Spinal cord (tissue), 10 donors: ENCODE data around the gene MRFAP1. TPM values are rescaled to one million over a fixed set of nuclear protein-coding genes. Genes with fewer than 3 reads are reported as not detected.
"Not testable (repeated sequence)": the region's sequence is repeated elsewhere in the genome, so short reads cannot be mapped to it uniquely, and the experiment has no call there.

Experiments
- DNase-seq, 6 donors: peaks; one replicate each; pipeline versions ENCODE4 v3.0.0 to v3.0.0-alpha.2; 2013 to 2015; ENCODE audit warnings: low spot score in 6 of 6, low read depth in 4 of 6
- H3K27ac ChIP-seq: one replicate; pipeline ENCODE4 v1.5.1; 2013; ENCODE audit warnings: low read depth, low read length, control low read depth
- H3K27me3 ChIP-seq: one replicate; pipeline ENCODE4 v1.6.1; 2013; ENCODE audit warnings: low read length; ENCODE audit not compliant: control insufficient read depth, insufficient read depth
- H3K36me3 ChIP-seq: one replicate; pipeline ENCODE4 v1.6.1; 2013; ENCODE audit warnings: low read length; ENCODE audit not compliant: control insufficient read depth, insufficient read depth
- H3K4me1 ChIP-seq: one replicate; pipeline ENCODE4 v1.6.1; 2013; ENCODE audit warnings: low read length; ENCODE audit not compliant: control insufficient read depth, insufficient read depth
- H3K4me3 ChIP-seq: one replicate; pipeline ENCODE4 v1.5.1; 2013; ENCODE audit warnings: low read depth, low read length, control low read depth
- H3K9me3 ChIP-seq: one replicate; pipeline ENCODE4 v1.6.1; 2013; ENCODE audit warnings: low read length; ENCODE audit not compliant: control insufficient read depth, insufficient read depth
- WGBS: methylation state at CpG from one replicate; pipeline ENCODE4 v1.1.5; 2013; ENCODE audit warnings: missing lambda C conversion rate; ENCODE audit not compliant: insufficient coverage; 5-methylcytosine and 5-hydroxymethylcytosine counted together
- polyA plus RNA-seq, 2 donors: library from polyadenylated mRNA; unstranded; fragments of 120-200 nt; gene quantifications; one replicate each; pipeline ENCODE4 v1.2.1, GENCODE V29; 2013; ENCODE audit not compliant: insufficient read length in 2 of 2
- total RNA-seq, 2 donors: library from RNA; depleted of rRNA in 1 of 2; stranded (reverse); fragments of 120-200 nt in 1 of 2; fragments of >200 nt in 1 of 2; gene quantifications; one replicate each; pipeline versions ENCODE4 v1.2.3 to v1.2.4, GENCODE V29; 2013 to 2014
- donor health status: healthy.

Gene MRFAP1
- total and polyA plus RNA-seq, 4 donors = 103 to 616 (median 316) TPM

DNA sequence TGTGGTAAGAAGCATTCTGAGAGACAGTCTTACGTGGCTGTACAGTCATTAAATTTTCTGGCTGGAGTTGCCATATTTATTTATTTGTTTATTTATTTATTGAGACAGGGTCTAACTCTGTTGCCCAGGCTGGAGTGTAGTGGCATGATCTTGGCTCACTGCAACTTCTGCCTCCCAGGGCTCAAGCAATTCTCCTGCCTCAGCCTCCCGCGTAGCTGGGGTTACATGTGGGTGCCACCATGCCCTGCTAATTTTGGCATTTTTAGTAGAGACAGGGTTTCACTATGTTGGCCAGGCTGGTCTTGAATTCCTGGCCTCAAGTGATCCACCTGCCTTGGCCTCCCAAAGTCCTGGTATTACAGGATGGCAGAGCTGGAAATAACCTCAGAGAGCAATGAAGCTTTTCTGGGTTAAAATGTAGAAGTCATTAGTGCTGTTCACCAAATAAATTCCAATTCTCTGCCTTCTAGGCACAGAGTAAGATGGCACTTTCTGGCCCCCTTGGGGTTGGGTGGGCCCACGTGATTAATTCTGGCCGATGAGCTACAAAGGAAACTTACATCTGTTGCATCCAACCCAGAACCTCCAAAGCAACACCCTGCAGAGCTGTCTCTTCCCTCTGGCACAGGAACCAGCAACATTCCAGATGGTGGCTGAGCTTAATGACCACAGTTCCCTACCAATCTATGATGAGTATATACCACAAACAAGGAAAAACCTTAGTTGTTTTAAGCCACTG lies 4.5 kb downstream of the MRFAP1 start:
- no peak overlapping the region for H3K27ac ChIP-seq
- H3K4me1 ChIP-seq = peaks cover 11% of the 10 kb centered on the region
- no peaks in the 10 kb centered on the region for H3K9me3 ChIP-seq
- peaks cover 10% of the 10 kb centered on the region for H3K36me3 ChIP-seq
- no CpG with 5 or more reads among the region's 5 CpGs for WGBS
- H3K27me3 ChIP-seq = no peaks in the 10 kb centered on the region
- no peak overlapping the region for H3K4me3 ChIP-seq
- no peak for DNase-seq

DNA sequence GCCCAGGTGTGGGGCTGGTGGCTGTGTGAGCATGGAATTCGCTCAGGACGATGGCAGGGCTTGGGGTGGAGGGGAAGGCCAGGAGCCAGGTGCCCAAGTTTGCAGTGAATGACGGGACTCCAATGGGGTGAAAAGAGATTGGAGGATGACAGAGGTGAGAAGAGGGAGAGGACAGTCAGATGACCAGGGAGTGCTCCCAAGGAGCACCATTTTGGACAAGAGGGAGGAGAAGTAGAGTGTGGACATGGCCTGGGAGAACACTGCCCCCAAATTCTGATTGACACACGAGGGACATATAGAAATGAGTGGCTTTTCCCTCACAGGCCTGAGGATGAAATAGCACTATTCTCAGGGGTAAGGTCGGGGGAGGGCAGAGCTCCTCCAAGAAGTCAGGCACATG lies 6.7 kb downstream of the MRFAP1 start:
- Histone ChIP-seq H3K27me3 (no peaks in the 10 kb centered on the region), H3K4me3 (no peak overlapping the region), H3K4me1 (peaks cover 6% of the 10 kb centered on the region), H3K27ac (no peak overlapping the region), H3K9me3 (no peaks in the 10 kb centered on the region), H3K36me3 (peaks cover 10% of the 10 kb centered on the region)
- DNase-seq = no peak
- WGBS = 82% methylated on average over 5 of the region's 5 CpGs

DNA sequence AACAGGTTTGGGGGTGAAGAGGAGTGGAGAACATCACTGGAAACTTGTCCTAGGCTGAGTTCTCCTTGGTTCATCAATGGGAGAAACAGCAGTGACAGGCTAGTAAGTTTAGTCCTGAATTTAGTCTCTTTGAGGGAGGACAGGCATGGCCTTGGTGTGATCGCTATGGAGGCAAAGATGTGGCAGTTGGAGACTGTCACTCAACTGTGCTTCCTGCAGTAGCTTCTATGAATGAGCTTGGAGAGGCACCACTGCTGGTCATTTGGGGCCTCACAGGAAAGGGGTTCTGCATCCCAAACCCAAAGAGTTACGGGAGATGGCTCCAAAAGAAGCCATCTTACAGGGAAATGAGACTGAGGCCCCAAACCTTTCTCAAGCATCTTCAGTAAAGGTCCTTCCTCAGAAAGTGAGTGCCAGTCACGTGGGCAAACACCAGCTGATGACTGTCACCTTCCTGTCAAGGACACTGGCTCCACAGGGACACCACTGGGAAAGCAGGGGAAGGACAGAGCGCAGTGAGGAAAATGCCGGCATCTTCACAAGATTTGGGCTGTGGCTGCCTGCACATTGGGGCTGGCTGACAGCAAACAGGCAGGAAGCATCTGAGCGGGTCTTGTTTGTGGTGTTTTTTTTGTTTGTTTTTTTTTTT lies 7.2 kb downstream of the MRFAP1 start:
- DNase-seq = no peak
- H3K9me3 ChIP-seq = no peaks in the 10 kb centered on the region
- peaks cover 10% of the 10 kb centered on the region for H3K36me3 ChIP-seq
- no peaks in the 10 kb centered on the region for H3K27me3 ChIP-seq
- no peak overlapping the region for H3K4me3 ChIP-seq
- no peak overlapping the region for H3K27ac ChIP-seq
- H3K4me1 ChIP-seq = peaks cover 6% of the 10 kb centered on the region
- 65% methylated on average over 6 of the region's 6 CpGs for WGBS

DNA sequence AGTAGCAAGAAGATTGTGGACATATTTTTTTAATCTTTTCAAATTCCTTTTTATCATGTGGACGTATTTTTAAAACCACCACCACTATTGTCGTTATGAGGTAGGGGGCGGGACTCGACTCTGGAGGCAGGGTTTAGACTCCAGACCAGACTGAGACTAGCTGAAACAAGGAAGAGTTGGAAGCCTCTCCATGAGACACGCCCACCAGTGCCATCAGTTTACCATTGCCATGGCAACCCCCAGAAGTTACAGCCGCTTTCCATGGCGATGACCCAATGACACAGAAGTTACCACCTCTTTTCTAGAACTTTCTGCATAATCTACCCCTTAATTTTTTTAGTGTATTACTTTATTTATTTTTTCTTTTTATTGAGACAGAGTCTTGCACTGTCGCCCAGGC lies 8.7 kb downstream of the MRFAP1 start:
- Histone ChIP-seq H3K4me3 (no peak overlapping the region), H3K4me1 (no peaks in the 10 kb centered on the region), H3K36me3 (no peaks in the 10 kb centered on the region), H3K9me3 (no peaks in the 10 kb centered on the region), H3K27me3 (no peaks in the 10 kb centered on the region), H3K27ac (no peak overlapping the region)
- no peak for DNase-seq
- 91% methylated on average over 4 of the region's 8 CpGs for WGBS

DNA sequence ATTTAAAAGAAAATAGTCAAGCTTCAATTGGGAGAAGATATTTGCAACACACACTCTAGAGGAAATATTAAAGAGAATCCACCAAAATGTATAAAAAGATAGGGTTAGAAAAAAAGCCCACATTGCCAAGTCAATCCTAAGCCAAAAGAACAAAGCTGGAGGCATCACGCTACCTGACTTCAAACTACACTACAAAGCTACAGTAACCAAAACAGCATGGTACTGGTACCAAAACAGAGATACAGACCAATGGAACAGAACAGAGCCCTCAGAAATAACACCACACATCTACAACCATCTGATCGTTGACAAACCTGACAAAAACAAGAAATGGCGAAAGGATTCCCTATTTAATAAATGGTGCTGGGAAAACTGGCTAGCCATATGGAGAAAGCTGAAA lies 13.7 kb downstream of the MRFAP1 start:
- Histone ChIP-seq H3K4me1 (peaks cover 19% of the 10 kb centered on the region), H3K27me3 (peaks cover 14% of the 10 kb centered on the region)
- no CpG with 5 or more reads among the region's 3 CpGs for WGBS
- H3K4me3 ChIP-seq, DNase-seq, H3K9me3 ChIP-seq, H3K36me3 ChIP-seq, H3K27ac ChIP-seq: not testable (repeated sequence)

DNA sequence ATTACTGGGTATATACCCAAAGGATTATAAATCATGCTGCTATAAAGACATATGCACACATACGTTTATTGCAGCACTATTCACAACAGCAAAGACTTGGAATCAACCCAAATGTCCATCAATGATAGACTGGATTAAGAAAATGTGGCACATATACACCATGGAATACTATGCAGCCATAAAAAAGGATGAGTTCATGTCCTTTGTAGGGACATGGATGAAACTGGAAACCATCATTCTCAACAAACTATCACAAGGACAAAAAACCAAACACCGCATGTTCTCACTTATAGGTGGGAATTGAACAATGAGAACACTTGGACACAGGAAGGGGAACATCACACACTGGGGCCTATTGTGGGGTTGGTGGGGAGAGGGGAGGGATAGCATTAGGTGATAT lies 14.8 kb downstream of the MRFAP1 start:
- WGBS = no CpG with 5 or more reads among the region's 2 CpGs
- H3K9me3 ChIP-seq, H3K27ac ChIP-seq, H3K4me3 ChIP-seq, H3K36me3 ChIP-seq, DNase-seq: not testable (repeated sequence)
- Histone ChIP-seq H3K4me1 (peaks cover 22% of the 10 kb centered on the region), H3K27me3 (peaks cover 19% of the 10 kb centered on the region)

DNA sequence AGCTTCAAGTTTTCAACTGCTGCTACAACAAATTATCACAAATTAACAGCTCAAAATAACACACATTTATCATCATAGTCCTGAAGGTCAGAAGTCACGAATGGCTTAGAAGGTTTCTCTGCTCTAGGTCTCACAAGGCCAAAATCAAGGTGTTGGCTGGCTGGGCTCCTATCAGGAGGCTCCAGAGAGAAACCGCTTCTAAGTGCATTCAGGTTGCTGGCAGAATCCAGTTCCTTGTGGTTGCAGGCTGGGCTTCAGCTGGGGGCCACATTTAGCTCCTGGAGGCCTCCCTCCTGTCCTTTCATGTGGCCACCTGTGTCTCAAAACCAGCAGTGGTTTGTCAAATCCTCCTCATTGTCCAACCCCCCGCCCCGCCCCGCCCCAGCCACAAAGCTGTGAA lies 15.4 kb downstream of the MRFAP1 start:
- H3K27me3 ChIP-seq = peaks cover 23% of the 10 kb centered on the region
- peaks cover 22% of the 10 kb centered on the region for H3K4me1 ChIP-seq
- no peak overlapping the region for H3K4me3 ChIP-seq
- no peak overlapping the region for H3K27ac ChIP-seq
- 91% methylated on average over 5 of the region's 5 CpGs for WGBS
- no peaks in the 10 kb centered on the region for H3K9me3 ChIP-seq
- peaks cover 5% of the 10 kb centered on the region for H3K36me3 ChIP-seq
- DNase-seq = no peak

DNA sequence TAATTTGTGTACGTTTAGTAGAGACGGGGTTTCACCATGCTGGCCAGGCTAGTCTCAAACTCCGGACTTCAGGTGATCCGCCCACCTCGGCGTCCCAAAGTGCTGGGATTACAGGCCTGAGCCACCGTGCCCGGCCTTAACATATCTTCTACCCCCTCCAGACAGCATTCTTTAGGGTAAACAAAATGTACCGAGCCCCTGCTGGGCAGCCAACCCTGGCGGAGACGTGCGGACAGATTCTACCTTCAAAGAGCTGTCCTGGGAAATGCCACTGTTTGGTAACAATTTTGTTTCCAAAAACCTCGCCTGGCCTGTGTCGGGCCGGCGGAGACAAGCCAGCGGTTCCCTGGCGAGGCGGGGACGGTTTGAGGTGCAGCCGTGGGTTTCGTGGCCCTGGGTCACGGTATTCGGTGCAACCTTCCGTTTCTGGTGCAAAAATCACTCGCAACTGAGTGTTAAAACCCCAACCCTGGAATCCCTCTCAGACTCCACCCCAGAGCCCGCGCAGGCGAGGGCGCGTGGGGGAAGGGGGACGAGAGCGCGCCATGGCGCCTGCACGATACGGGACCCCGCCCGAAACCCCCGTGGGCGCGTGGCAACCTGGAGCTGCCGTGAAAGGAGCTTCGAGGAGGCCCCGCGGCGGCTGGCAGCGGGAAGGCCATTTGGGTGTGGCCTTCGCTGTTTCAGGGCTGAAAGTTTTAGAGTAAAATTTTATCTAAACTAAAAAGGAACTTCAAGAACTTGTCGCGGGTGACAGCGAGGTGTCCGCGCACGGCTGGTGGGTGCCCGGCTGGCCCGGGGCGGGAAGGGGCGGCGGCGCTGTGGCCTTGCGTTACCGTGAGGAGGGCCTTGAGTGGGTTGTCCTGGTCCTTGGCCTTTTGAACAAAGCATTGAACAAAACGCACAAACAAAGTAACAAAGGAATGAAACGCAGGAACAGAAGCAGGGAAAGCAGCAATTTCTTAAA lies 17.0 kb downstream of the MRFAP1 start:
- no peak overlapping the region for H3K4me3 ChIP-seq
- peaks cover 30% of the 10 kb centered on the region for H3K27me3 ChIP-seq
- no peak overlapping the region for H3K27ac ChIP-seq
- no peak for DNase-seq
- H3K9me3 ChIP-seq = no peaks in the 10 kb centered on the region
- H3K36me3 ChIP-seq = peaks cover 5% of the 10 kb centered on the region
- 45% methylated on average over 55 of the region's 65 CpGs for WGBS
- peaks cover 22% of the 10 kb centered on the region for H3K4me1 ChIP-seq

DNA sequence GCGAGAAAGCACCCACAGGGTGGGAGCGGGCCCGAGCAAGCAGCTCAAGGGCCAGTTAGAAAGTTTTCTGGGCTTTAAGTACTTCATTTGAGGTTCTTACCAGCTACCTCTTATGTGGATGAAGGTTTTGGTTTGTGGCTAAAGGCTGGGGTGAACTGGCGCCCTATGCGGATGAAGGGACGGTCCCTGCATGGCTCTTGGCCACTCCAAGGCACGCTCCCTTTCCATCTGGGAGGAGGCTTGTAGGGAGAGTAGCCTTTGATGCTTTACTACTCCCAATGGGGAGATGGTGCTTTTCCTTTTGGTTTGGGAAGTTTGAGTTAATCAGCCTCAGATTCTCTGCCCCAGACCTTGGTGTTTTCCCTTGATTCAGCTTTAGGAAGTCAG lies 17.7 kb downstream of the MRFAP1 start:
- peaks cover 22% of the 10 kb centered on the region for H3K4me1 ChIP-seq
- no peak for DNase-seq
- peaks cover 5% of the 10 kb centered on the region for H3K36me3 ChIP-seq
- H3K4me3 ChIP-seq = no peak overlapping the region
- H3K9me3 ChIP-seq = no peaks in the 10 kb centered on the region
- no peak overlapping the region for H3K27ac ChIP-seq
- 71% methylated on average over 7 of the region's 7 CpGs for WGBS
- H3K27me3 ChIP-seq = peaks cover 30% of the 10 kb centered on the region
